SHP77 treated with DMSO at 0.1 percent for 48 hours (cell line): Measurements from ENCODE around the gene SCRG1.

Experiments
- DNase-seq: peaks from one replicate; lab custom pipeline; 2025; lab: John Stamatoyannopoulos, UW

The SCRG1 gene

GRCh38 chr4:173411106-173411693 is 12.3 kb upstream of the SCRG1 start:
- DNase-seq = no peak

DNA sequence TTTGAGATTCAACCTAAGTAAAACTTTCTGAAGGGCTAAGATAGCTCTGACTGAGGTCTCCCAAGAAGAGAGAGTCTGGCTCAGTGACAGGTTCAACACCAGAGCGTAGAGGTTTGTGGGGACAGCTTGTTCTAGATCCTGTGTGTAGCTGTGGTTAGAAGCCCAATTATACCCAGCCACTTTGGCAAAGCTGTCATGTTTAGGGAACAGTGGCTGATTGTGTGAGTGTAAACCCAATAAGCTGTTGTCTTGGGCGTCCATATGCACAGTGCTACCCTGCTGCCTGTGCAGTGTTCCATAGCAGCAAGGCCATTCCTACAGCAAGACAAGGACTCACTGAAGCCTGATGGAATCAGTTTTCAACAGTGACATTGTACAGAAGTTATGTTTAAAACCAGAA is 11.2 kb upstream of the SCRG1 start:
- DNase-seq = no peak

GRCh38 chr4:173405840-173406606 is 7.1 kb upstream of the SCRG1 start:
- DNase-seq = no peak

DNA sequence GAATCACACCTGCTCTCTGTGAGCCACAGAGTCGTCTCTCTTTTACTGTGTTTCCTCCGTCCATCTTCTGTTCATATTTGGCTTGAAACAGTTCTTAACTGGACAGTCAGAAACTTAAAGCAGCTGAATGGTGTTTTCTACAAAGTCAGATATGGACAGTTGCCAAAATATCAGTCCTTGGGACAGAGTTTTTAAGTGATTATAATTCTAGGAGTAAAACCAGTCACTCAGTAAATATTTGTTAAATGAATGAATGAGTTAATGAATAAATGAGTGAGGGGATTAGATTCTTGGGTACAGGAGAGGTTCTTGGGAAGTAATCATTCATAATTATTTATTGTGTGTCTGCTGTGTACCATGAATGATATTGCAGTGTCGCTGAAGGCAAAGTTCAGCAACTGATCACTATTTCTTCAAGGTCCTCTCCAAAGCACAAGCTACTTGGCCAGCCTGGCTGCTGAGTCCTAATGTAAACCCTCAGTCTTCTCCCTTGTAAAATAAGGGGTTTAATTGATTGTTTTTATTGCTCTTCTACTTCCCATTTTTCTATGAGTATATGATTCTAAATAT is 5.5 kb upstream of the SCRG1 start:
- DNase-seq = no peak

DNA sequence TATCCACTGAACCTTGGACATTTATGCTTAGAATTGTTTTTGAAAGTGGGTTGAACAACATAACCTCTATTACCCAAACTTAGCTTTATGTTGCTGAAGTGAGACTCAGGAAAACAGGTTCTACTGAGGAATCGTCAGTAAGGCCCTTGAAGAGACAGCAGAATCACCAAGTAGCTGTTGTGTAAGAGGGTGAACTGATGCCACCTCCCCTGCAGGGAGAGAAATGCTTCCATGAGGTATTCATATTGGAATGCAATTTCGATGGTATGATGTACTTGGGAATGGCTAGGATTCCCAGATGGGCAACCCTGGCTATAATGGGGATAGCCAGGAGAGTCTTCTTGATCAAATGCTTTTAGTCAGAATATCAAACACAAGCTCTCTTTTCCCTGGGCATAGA is 4.1 kb upstream of the SCRG1 start:
- no peak for DNase-seq

- no peak for DNase-seq
Measured at GRCh38 chr4:173401063-173401462, 2.1 kb upstream of the SCRG1 start.

- DNase-seq = no peak
Measured at GRCh38 chr4:173398220-173398619, 696 bp downstream of the SCRG1 start.

DNA sequence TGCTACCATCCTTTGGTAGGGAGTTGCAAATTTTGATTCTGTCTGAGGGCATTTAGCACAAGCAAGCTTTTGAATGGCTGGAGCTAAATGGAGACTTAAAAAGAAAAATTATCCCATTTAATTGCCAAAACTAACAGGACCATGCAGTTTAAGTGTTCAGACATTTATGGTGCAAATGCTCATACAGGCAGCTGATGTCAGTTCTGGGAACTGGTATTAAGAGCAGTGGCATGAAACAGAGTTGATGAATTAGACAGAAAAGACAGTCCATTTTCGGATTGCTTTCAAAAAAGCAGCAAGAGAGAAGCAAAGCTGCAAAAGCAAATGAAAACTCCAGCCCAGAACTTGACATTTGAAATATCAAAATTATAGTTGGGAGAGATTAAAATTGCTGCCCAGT is 1.3 kb downstream of the SCRG1 start:
- no peak for DNase-seq

DNA sequence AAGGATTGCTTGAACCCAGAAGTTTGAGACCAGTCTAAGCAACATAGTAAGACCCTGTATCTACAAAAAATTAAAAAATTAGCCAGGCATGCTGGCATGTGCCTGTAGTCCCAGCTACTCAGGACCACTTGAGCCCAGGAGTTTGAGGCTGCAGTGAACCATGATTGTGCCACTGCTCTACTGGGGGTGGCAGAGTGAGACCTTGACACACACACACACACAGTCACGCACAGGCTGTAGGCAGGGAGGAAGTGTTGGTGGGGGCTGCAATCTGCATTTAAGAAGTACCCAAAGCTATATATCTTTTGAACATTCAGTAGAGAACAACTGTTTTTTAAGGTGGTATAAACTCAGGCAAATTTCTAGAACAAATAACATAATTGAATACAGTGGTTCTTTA is 7.2 kb downstream of the SCRG1 start:
- no peak for DNase-seq

DNA sequence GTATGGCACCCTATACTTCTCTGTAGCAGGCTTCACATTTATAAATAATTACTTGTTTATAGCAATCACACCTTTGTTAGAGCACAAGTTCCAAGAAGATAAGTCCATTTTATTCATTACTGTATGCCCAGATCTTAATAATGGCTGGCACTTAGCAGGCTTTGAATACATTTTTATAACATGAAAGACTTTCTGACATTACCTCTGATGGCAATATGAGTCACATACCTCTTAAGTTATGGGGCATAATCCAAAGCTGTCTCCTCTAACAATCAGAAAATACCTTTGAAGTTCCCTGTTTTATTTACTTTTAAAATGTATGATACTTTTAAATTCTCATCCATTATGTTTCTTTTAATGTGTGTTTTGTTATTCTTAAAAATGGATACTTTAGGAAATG is 12.2 kb downstream of the SCRG1 start:
- no peak for DNase-seq

- no peak for DNase-seq
Measured at GRCh38 chr4:173382349-173382748, 16.6 kb downstream of the SCRG1 start.

DNA sequence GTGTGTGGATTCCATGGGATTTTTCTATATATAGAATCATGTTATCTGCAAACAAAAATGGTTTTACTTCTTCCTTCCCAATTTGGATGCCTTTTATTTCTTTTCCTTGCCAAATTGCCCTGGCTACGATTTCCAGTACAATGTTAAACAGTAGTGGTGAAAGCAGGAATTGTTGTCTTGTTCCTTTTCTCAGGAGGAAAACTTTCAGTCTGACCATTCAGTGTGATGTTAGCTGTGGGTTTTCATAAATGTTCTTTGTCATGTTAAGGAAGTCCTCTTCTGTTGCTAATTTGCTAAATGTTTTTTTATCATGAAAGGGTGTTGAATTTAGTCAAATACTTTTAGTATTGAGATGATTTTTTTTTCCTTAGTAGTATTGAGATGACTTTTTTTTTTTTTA is 17.3 kb downstream of the SCRG1 start:
- no peak for DNase-seq

GRCh38 chr4:173380987-173381386 is 17.9 kb downstream of the SCRG1 start:
- no peak for DNase-seq

DNA sequence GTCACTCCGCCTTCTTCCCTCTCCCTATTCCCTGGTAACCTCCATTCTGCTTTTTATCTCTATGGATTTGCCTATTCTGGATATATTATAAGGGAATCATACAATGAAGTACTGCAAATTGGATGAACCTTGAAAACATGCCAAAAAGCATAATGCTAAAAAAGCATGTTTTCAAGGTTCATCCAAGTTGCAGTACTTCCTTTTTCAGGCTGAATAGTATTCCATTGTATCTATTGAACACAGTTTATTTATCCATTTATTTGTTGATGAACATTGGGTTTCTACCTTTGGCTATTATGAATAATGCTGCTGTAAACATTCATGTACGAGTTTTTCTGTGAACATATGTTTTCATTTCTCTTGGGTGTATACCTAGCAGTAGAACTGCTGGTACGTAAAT is 19.0 kb downstream of the SCRG1 start:
- no peak for DNase-seq

DNA sequence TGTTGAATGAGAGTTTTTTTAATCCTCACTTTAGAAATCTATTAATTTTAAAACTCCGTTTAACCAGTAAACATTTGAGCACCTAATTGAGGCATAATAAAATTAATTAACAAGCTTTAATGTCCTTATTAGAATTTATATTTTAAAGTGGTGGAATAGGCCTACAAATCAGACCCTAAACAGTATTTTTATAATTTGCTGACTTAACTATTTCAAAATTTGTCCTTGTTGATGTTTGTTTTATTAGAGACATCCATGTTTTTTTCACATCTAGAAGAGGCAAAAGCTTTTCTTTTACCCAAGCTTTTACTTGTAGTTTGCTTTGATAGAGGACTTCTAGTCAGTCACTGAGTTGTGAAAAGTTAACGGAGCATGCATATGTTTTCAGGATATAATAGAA is 24.3 kb downstream of the SCRG1 start:
- no peak for DNase-seq

DNA sequence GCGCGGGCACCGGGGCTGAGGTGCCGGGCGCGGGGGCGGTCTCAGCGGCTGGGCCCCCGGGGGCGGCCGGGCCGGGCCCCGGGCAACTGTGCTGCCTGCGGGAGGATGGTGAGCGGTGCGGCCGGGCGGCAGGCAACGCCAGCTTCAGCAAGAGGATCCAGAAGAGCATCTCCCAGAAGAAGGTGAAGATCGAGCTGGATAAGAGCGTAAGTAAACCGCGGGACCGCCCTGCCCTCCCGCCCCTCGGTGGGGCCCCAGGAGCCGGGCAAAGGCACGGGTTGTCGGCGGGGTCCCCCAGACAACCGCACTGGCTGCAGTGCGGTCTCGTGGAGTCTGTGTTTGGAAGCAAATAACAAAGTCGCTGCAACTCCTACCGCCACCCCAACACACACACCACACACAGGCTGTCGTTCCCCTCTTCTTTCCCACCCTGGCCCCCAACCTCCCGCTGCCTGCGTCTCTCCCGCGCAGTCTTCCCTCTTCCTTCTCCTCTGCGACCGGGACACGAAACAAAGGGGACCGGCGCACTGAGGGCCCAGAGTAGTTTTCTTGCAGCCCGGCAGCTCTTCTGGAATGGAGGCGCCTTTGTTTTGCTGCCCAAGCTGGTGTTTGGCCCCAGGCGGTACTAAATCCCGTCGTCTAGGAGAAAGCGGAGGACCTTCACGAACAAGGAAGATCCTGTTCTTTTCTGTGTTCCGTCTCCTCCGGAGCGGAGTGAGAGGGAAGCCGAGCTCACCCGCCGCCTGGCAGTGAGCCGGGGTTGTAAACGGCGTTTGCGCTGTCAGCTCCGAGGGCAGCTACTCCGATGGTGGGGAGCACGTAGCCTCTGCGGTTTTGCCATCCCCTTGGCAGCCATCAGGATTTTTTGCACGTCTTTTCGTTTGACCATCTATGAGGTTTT is 27.4 kb downstream of the SCRG1 start:
- DNase-seq = no peak

- peak; percentile 62 for DNase-seq
Measured at GRCh38 chr4:173370477-173371291, 28.2 kb downstream of the SCRG1 start, which contains the start of gene SAP30. TSS of gene SAP30 (plus strand) at chr4:173370954. CDS start at chr4:173371183, 229 bp downstream.

- no peak for DNase-seq
Measured at GRCh38 chr4:173370130-173370476, 28.8 kb downstream of the SCRG1 start.

DNA sequence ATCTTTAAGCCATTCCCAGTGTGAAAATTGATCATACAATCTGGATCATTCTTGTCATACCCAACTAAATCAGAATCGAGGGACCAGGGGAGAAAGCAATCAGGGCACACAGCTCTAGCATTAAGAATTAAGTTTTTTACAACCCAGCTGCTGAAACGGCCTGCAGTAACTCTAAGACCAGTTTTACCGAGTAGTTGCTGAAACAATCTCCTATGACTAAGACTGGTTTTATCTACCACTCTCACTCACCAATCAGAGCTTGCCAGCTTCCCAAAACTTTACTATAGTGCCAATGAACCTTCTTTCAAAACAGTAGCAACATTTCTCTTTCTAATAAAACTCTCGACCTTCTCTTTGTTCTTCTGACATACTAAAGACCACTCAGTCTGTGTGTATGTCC is 31.0 kb downstream of the SCRG1 start:
- DNase-seq = no peak

GRCh38 chr4:173367285-173367684 is 31.6 kb downstream of the SCRG1 start:
- no peak for DNase-seq

DNA sequence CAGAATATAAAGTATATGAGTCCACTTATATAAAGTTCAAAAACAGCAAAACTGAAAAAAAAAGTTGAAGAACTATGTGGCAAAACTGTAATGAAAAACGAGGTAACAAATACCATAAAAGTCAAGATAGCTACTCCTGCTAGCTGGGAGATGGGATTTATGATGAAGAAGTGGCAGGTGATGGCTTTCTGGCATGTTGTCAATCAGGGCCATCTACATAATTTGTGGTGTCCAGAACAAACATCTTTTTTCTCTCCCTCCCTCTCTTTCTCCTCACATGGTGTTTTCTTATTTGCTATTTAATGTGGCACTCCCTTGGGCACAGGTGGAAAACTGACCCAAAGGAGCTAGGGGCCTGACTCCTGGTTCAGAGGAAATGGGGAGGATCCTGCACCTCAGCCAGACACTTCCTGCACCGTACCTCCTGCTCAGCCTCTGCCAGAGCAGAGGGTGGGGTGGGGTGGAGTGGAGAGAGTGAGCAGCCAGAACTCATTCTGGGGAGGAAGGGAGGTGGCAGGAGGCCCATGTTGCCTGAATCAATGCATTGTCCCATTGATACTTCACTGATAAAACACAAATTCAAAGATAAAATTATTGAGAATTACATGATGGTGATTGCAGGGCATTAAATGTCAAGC is 33.4 kb downstream of the SCRG1 start:
- DNase-seq = no peak
